ENCODE data around the gene SCNN1A. TPM values are rescaled to one million over a fixed set of nuclear protein-coding genes. Genes with fewer than 3 reads are reported as not detected.

SCNN1A gene
- polyA plus RNA-seq (2012; ENCODE audit: missing spikeins): not detected

DNA sequence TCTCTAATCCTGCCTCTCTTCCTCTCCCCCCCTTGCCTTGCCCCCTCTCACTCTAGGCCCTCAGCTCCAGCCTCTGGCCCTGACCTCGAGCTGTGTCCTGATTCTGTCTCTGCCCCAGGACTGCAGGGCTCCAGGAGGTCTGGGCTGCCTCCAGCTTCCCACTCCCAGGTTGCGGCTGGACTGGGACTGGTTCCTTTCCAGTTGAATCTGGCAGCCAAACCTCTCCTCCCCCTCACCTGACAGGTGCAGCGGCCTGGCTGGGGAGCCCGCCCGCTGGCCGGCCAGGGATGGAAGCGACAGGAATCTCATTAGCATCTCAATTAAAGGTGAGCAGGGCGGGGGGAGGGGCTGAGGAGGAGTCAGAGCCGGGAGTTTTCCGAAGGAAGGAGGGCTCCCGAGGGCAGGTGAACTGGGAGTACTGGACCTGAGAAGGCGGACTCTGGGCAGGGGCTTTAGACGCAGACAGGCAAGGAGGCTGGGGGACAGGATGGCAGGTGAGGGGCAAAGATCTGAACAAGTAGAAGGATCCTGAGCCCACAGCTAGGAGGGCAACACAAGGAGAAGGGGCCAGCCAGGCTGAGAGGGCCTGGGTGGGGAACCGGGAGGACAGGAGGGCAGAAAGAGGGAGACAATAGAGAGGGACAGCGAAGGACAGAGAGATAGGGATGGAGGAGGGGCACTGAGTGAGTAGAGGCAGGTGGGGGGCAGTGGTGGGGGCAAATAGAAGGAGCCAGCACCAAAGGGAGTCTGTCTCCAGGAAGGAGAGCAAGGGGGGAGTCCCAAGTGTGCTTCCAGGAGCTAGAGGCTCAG, at the start of gene SCNN1A:
Gene SCNN1A (minus strand): TSS at position 295 of the 810 bp plus-strand sequence. CDS start 780 bp downstream, outside the sequence.
- DNase-seq (ENCODE audit: insufficient read length) (no peak), FAIRE-seq (no peak)
- no peak for TF ChIP-seq TAF1 (IDR thresholded peaks at IDR 0.05; ENCODE audit: borderline replicate concordance, low read depth, low read length)
- TF ChIP-seq POLR2AphosphoS5 (IDR thresholded peaks at IDR 0.05; ENCODE audit: low read depth, low read length): no peak
- no peak for TF ChIP-seq POLR2A (IDR thresholded peaks at IDR 0.05; ENCODE audit: low read depth, low read length)

DNA sequence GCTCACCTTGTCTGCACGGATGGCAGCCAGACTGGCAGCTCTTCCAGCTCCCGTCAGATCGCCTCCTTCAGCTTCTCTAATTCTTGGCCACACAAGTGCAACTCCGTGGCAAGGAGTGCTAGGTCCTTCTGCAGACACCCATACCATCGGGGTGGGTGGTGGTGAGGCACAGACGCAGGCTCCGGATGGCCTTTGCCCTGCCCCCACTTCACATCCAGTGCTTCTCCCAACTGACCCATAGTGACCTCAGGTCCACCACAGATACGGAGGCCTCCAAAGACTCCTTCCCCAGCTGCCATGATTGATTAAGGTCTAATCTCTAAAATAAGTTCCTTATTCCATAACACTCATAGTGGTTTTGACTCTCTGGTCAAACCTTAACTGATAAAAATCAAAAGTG, 49.5 kb upstream of the SCNN1A start:
- DNase-seq (ENCODE audit: insufficient read length) (no peak), FAIRE-seq (no peak)
- TF ChIP-seq POLR2A (IDR thresholded peaks at IDR 0.05; ENCODE audit: low read depth, low read length) (no peak), POLR2AphosphoS5 (IDR thresholded peaks at IDR 0.05; ENCODE audit: low read depth, low read length) (no peak), TAF1 (IDR thresholded peaks at IDR 0.05; ENCODE audit: borderline replicate concordance, low read depth, low read length) (no peak)

DNA sequence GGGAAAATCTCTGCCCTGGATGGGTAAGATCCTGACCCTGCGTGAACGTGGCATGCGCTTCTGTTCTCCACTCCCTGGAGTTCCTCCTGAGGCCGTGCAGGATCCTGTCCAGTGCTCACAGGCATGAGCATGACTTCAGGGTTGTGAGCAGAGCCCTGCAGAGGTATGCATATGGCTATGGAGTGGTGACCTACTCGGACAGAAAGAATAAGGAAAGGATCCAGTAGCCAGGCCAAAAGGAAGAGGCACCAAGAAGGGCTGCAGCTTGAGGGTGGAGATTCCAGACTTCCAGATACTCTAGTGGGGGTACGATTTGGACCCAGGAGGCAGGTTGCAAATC, 48.6 kb upstream of the SCNN1A start:
- no peak for DNase-seq (ENCODE audit: insufficient read length)
- no peak for TF ChIP-seq POLR2AphosphoS5 (IDR thresholded peaks at IDR 0.05; ENCODE audit: low read depth, low read length)
- no peak for TF ChIP-seq TAF1 (IDR thresholded peaks at IDR 0.05; ENCODE audit: borderline replicate concordance, low read depth, low read length)
- no peak for TF ChIP-seq POLR2A (IDR thresholded peaks at IDR 0.05; ENCODE audit: low read depth, low read length)
- no peak for FAIRE-seq

DNA sequence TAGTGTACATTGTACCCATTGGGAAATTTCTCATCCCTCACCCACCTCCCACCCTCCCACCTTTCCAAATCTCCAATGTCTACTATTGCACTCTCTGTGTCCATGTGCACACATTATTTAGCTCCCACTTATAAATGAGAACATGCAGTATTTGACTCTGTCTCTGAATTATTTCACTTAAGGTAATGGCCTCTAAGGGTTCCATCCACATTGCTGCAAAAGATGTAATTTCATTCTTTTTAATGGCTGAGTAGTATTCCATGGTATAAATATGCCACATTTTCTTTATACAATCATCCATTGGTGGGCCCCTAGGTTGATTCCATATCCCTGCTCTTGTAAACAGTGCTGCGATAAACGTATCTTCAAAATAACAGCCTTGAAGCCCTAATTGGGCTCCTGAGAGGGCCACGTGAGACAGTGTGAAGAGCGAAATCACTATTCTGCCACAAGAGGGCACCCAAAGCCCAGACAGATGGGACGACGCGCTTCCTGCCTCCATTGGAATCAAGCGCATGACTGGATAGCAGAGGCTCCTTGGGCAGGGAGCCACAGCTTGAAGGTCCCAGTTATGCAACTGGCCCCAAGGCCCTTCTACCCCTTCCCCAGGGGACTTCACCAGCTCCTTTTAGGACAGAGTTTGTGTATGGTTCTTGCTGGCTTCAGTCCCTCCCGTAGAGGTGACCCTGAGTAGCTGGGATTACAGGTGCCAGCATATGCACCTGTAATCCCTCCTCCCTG, 48.1 kb upstream of the SCNN1A start:
- peak; percentile 95 for FAIRE-seq
- peak; percentile 57 for DNase-seq (ENCODE audit: insufficient read length)

DNA sequence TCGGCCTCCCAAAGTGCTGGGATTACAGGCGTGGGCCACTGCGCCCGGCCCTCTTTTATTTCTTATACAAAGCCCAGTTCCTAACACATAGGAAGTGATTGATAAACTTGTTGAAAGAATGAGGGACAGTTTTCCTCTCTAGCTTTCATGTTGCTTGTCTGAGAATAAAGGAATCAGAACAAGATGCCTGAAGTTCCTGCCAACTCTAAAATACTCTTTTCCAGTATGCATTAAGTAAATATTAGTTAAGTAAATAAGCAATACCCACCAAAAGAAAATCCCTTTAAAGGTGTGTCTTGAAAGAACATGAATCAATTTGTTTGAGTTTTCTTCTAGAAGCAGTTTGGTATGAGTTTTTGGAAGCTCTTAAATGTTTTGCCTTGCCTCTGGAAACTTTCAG, 45.0 kb upstream of the SCNN1A start:
- no peak for DNase-seq (ENCODE audit: insufficient read length)
- TF ChIP-seq TAF1 (IDR thresholded peaks at IDR 0.05; ENCODE audit: borderline replicate concordance, low read depth, low read length): no peak
- TF ChIP-seq POLR2AphosphoS5 (IDR thresholded peaks at IDR 0.05; ENCODE audit: low read depth, low read length): no peak
- no peak for TF ChIP-seq POLR2A (IDR thresholded peaks at IDR 0.05; ENCODE audit: low read depth, low read length)
- FAIRE-seq: no peak

More for the DNA sequence above, 48.1 kb upstream of the SCNN1A start:
- no peak for TF ChIP-seq TAF1 (IDR thresholded peaks at IDR 0.05; ENCODE audit: borderline replicate concordance, low read depth, low read length)

DNA sequence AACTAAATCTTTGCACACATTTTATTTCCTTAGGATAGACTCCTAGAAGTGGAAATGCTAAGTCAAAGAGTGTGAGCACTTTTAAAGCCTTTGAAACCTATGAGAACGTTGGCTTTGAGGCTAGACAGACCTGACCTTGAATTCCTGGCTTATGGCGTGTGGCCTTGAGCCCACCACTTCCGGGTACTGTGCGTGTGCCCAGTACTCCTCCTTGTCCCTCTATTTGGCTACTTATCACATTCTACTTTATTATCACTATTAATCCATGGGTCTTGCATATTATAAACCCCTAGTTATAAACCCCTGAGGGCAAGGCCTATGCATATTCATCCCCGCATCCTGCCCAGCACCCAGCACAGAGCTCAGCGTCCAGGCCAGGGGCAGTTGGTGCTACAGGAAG, 43.4 kb upstream of the SCNN1A start:
- no peak for FAIRE-seq
- no peak for DNase-seq (ENCODE audit: insufficient read length)
- TF ChIP-seq POLR2AphosphoS5 (IDR thresholded peaks at IDR 0.05; ENCODE audit: low read depth, low read length) (no peak), TAF1 (IDR thresholded peaks at IDR 0.05; ENCODE audit: borderline replicate concordance, low read depth, low read length) (no peak), POLR2A (IDR thresholded peaks at IDR 0.05; ENCODE audit: low read depth, low read length) (no peak)

DNA sequence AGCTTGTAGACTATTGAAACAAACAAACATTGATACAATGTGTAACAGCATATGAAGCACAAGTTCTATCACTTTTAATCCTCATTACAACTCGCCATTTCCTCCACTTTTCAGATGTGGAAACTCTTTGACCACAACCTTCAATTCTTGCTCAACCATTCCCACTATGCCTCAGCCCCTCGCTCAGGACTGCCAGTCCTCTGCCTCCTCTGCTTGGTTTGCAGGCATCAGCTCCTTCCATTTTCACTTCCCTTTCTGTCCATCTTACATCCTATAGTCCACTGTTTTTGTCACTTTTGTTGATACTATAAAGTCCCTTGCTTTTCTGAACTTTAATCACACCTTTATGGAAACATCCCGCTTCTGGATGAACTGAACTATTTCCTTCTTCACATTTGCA, 41.2 kb upstream of the SCNN1A start:
- FAIRE-seq (no peak), DNase-seq (ENCODE audit: insufficient read length) (no peak)
- no peak for TF ChIP-seq POLR2AphosphoS5 (IDR thresholded peaks at IDR 0.05; ENCODE audit: low read depth, low read length)
- no peak for TF ChIP-seq TAF1 (IDR thresholded peaks at IDR 0.05; ENCODE audit: borderline replicate concordance, low read depth, low read length)
- TF ChIP-seq POLR2A (IDR thresholded peaks at IDR 0.05; ENCODE audit: low read depth, low read length): no peak

DNA sequence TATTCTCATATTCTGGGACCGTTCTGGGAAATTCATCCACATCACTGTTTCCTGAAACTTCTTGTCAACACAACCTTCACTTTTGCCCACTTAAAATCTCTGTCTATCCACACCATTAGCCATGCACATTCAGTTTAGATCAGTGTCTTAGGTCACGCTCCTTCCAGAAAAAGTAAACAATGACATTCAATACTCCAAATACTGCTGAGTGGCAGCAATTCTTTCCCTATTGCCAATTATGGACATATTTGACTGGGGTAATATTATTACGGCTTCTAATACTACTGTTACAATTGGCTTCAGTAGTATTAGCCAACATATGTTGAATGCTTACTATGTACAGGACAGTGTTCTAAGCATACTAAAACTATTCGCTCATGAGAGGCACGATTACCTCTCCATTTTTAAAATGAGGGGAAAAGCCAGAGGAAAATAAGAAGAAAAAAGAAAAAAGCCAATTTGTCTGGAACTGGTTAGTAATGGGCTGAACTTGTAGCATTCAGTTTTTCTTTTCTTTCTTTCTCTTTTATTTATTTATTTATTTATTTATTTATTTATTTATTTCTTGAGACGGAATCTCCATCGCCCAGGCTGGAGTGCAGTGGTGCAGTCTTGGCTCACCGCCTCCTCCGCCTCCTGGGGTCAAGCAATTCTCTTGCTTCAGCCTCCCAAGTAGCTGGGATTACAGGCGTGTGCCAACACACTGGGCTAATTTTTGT, 32.0 kb upstream of the SCNN1A start:
- DNase-seq (ENCODE audit: insufficient read length) (no peak), FAIRE-seq (no peak)
- no peak for TF ChIP-seq POLR2AphosphoS5 (IDR thresholded peaks at IDR 0.05; ENCODE audit: low read depth, low read length)
- TF ChIP-seq TAF1 (IDR thresholded peaks at IDR 0.05; ENCODE audit: borderline replicate concordance, low read depth, low read length): no peak

DNA sequence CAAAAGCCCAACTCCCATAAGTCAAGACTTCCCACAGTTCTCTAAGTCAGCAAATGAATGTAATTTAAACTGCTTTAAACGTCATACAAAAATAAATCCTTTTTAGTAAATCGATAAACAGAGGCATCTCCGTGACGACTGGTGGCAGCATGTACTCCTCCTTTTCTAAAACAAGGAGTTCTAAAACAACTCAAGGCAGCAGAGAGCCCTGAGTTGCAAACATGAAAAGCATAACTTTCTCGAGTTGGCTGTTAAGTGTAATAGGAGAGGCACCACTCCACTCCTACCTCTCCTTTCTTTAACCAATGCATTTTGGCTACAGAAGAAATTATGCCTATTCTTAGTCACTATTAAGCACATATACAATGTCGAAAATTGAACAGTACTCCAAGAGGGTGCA, 30.6 kb upstream of the SCNN1A start:
- DNase-seq (ENCODE audit: insufficient read length) (no peak), FAIRE-seq (no peak)

DNA sequence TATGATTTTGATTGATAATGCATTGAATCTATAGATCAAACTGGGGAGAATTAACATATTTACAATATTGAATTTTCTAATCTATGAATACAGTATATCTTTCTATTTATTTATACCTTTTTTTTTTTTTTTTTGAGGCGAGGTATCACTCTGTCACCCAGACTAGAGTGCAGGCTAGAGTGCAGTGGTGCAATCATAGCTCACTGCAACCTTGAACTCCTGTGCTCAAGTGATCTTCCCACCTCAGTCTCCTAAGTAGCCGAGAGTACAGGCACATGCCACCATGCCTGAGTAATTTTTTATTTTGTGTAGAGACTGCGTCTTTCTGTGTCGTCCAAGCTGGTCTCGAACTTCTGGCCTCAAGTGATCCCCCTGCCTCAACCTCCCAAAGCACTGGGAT, 29.0 kb upstream of the SCNN1A start:
- FAIRE-seq (no peak), DNase-seq (ENCODE audit: insufficient read length) (no peak)
- TF ChIP-seq TAF1 (IDR thresholded peaks at IDR 0.05; ENCODE audit: borderline replicate concordance, low read depth, low read length) (no peak), POLR2A (IDR thresholded peaks at IDR 0.05; ENCODE audit: low read depth, low read length) (no peak), POLR2AphosphoS5 (IDR thresholded peaks at IDR 0.05; ENCODE audit: low read depth, low read length) (no peak)

More for the DNA sequence above, 30.6 kb upstream of the SCNN1A start:
- TF ChIP-seq TAF1 (IDR thresholded peaks at IDR 0.05; ENCODE audit: borderline replicate concordance, low read depth, low read length): no peak
- no peak for TF ChIP-seq POLR2AphosphoS5 (IDR thresholded peaks at IDR 0.05; ENCODE audit: low read depth, low read length)
- no peak for TF ChIP-seq POLR2A (IDR thresholded peaks at IDR 0.05; ENCODE audit: low read depth, low read length)

DNA sequence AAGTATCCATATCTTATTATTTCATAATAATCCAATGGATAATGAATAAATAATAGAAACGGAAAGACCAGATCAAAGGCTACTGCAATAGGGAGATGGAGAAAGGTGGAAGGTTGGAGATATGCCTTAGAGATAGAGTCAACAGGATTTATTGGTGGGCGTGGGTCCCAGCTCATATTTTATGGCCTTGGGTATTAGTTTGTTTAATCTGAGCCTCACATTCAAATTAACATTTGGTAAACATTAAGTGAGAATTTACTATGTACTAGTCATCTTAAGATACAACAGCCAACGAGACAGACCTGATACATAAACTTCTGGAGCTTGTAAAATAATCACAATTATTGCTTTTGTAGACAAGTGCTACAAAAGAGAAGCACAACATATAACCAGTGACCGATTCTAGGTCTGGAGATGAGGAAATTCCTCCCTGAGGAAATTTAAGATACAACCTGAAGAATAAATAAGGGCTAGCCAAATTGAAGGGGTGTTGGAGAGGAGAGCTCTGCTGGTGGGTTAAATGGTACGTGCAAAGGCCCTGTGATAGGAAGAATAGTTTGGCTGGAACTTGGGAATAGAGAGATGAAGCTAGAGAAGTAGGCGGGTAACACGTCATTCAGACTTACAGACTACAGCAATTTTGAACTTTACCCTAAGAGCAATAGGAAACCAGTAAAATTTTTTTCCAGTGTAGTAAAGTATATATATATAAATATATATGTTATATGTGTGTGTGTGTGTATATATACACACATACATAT, 24.7 kb upstream of the SCNN1A start:
- no peak for TF ChIP-seq POLR2A (IDR thresholded peaks at IDR 0.05; ENCODE audit: low read depth, low read length)
- TF ChIP-seq POLR2AphosphoS5 (IDR thresholded peaks at IDR 0.05; ENCODE audit: low read depth, low read length): no peak
- TF ChIP-seq TAF1 (IDR thresholded peaks at IDR 0.05; ENCODE audit: borderline replicate concordance, low read depth, low read length): no peak
- DNase-seq (ENCODE audit: insufficient read length) (no peak), FAIRE-seq (no peak)

Data from GM12892 (cell line).